GM12878 (cell line): ENCODE measurements around the gene SLCO3A1. TPM values are rescaled to one million over a fixed set of nuclear protein-coding genes. Genes with fewer than 3 reads are reported as not detected.

Experiments used
- ATAC-seq: fragments of 200-7000 bp; cut with Tn5 transposase; 3 replicates; pipeline ENCODE4 v1.9.1; 2020; ENCODE audit warnings: mild to moderate bottlenecking, moderate library complexity
- BruUV-seq: library from RNA; stranded (reverse); fragments of 400-500 nt; replicated peaks from 2 replicates; lab custom pipeline; 2021; lab: Mats Ljungman, UMichigan
- CTCF ChIA-PET: fragments of 300-600 bp; sonication (Branson Sonifier 250); formaldehyde crosslinking; extraction: SDS; loops from one replicate; lab custom pipeline; 2021; ENCODE audit warnings: inconsistent platforms; lab: Yijun Ruan, JAX
- POLR2A ChIA-PET: fragments of 350-600 bp; formaldehyde crosslinking; extraction: SDS; loops from one replicate; lab custom pipeline; 2021; ENCODE audit warnings: inconsistent platforms; lab: Charles Lee
- RAD21 ChIA-PET: fragments of 300-600 bp; sonication (Branson Sonifier 250); formaldehyde crosslinking; loops from one replicate; lab custom pipeline; 2023; ENCODE audit warnings: antibody characterized with exemption; ENCODE audit not compliant: unreplicated experiment; lab: Charles Lee
- SMC1A ChIA-PET: fragments of 300-600 bp; sonication (Branson Sonifier 250); formaldehyde crosslinking; loops from one replicate; lab custom pipeline; 2023; ENCODE audit not compliant: unreplicated experiment, uncharacterized antibody; lab: Charles Lee
- DNase-seq: peaks from one replicate; pipeline ENCODE4 v3.0.0-alpha.2; 2011; ENCODE audit warnings: low read depth, low spot score
- FAIRE-seq: peaks from 3 replicates; lab custom pipeline; 2011; peaks lifted over from hg19 to GRCh38; lab: Jason Lieb, UNC
- H2AFZ ChIP-seq: 2 replicates; pipeline ENCODE4 v1.6.0; 2011; ENCODE audit warnings: low read depth, low read length, control low read depth; ENCODE audit not compliant: control insufficient read depth
- H3K27ac ChIP-seq: 2 replicates; pipeline ENCODE4 v1.5.1; 2011; ENCODE audit warnings: control low read depth; ENCODE audit not compliant: control insufficient read depth, insufficient read depth
- H3K27me3 ChIP-seq, 2 experiments: replicated peaks in 1 of 2; 2 replicates each; pipeline versions ENCODE4 v1.6.0 to v1.6.1; 2011; ENCODE audit warnings: low read length in 1 of 2; ENCODE audit not compliant: control insufficient read depth in 2 of 2, insufficient read depth in 2 of 2
- H3K36me3 ChIP-seq, 2 experiments: 2 replicates each; pipeline ENCODE4 v1.5.1; 2011; ENCODE audit warnings: low read length in 1 of 2; ENCODE audit not compliant: control insufficient read depth in 2 of 2, insufficient read depth in 2 of 2
- H3K4me1 ChIP-seq: 2 replicates; pipeline ENCODE4 v1.6.1; 2011; ENCODE audit warnings: mild to moderate bottlenecking, low read length, moderate library complexity, mixed read lengths; ENCODE audit not compliant: control insufficient read depth, insufficient read depth
- H3K4me2 ChIP-seq: 2 replicates; pipeline ENCODE4 v1.6.0; 2011; ENCODE audit warnings: control low read depth; ENCODE audit not compliant: control insufficient read depth, insufficient read depth
- H3K4me3 ChIP-seq: fragments of 200-600 bp; sonication (generic); 2 replicates; pipeline ENCODE4 v1.5.1; 2016
- H3K79me2 ChIP-seq: 2 replicates; pipeline ENCODE4 v1.6.0; 2011; ENCODE audit warnings: low read length; ENCODE audit not compliant: control insufficient read depth, insufficient read depth
- H3K9ac ChIP-seq: 2 replicates; pipeline ENCODE4 v1.8.0; 2011; ENCODE audit warnings: low read length, control low read depth, mixed read lengths; ENCODE audit not compliant: control insufficient read depth, insufficient read depth
- H3K9me3 ChIP-seq: replicated peaks from 3 replicates; pipeline ENCODE4 v1.5.1; 2011; ENCODE audit warnings: mild to moderate bottlenecking, low read length; ENCODE audit not compliant: control insufficient read depth, insufficient read depth
- H4K20me1 ChIP-seq: 2 replicates; pipeline ENCODE4 v1.6.0; 2011; ENCODE audit not compliant: control insufficient read depth, insufficient read depth
- BMI1 ChIP-seq: fragments of 450-650 bp; IDR thresholded peaks from 2 replicates; pipeline ENCODE4 v1.6.1; 2016; ENCODE audit warnings: mild to moderate bottlenecking, moderate library complexity, borderline replicate concordance
- GABPA ChIP-seq: IDR thresholded peaks from 2 replicates; pipeline ENCODE4 v1.6.1; 2014; ENCODE audit warnings: antibody characterized with exemption, low read depth, mild to moderate bottlenecking, inconsistent platforms
- KAT2A ChIP-seq: conservative IDR thresholded peaks from 2 replicates; pipeline ENCODE4 v1.6.1; 2011; ENCODE audit warnings: low read depth, low read length; ENCODE audit not compliant: control insufficient read depth
- KLF5 ChIP-seq: fragments of 450-650 bp; IDR thresholded peaks from 2 replicates; pipeline ENCODE4 v1.6.1; 2014; ENCODE audit warnings: mild to moderate bottlenecking; ENCODE audit not compliant: partially characterized antibody
- MXI1 ChIP-seq: fragments of 150-350 bp; IDR thresholded peaks from 2 replicates; pipeline ENCODE4 v1.6.1; 2011; ENCODE audit warnings: low read depth, mild to moderate bottlenecking, inconsistent platforms, low read length, improper control_type of control experiment
- NFIC ChIP-seq: IDR thresholded peaks from 2 replicates; pipeline ENCODE4 v1.6.1; 2012; ENCODE audit warnings: low read depth, mild to moderate bottlenecking, inconsistent platforms, low read length, moderate library complexity
- NR2C1 ChIP-seq: fragments of 450-650 bp; IDR thresholded peaks from 2 replicates; pipeline ENCODE4 v1.6.1; 2017; ENCODE audit warnings: antibody characterized with exemption, mild to moderate bottlenecking, moderate library complexity
- POLR2AphosphoS5 ChIP-seq: IDR thresholded peaks from 2 replicates; pipeline ENCODE4 v1.6.1; 2011; ENCODE audit warnings: mild to moderate bottlenecking, low read length, inconsistent platforms
- SUZ12 ChIP-seq: fragments of 200-600 bp; sonication (generic); IDR thresholded peaks from one replicate; pipeline ENCODE4 v1.6.1; 2018; ENCODE audit warnings: antibody characterized with exemption, mild to moderate bottlenecking; ENCODE audit not compliant: unreplicated experiment
- ZNF217 ChIP-seq: fragments of 450-650 bp; IDR thresholded peaks from 2 replicates; pipeline ENCODE4 v1.6.1; 2017; ENCODE audit warnings: antibody characterized with exemption, mild to moderate bottlenecking
- ZNF274 ChIP-seq: IDR thresholded peaks from one replicate; pipeline ENCODE4 v1.8.0; 2011; ENCODE audit not compliant: insufficient read length, insufficient read depth
- ZZZ3 ChIP-seq: IDR thresholded peaks from 2 replicates; pipeline ENCODE4 v1.6.1; 2011; ENCODE audit warnings: low read depth; ENCODE audit not compliant: control insufficient read depth, insufficient read length
- WGBS: methylation state at CpG from one replicate; pipeline ENCODE4 v1.1.6; 2016; ENCODE audit warnings: low lambda C conversion rate; ENCODE audit not compliant: insufficient replicate concordance, insufficient coverage; ENCODE audit errors: missing lambda C conversion rate; 5-methylcytosine and 5-hydroxymethylcytosine counted together
- in situ Hi-C: fragments of 300-500 bp; cut with MboI; formaldehyde crosslinking; loops from 9 replicates; pipeline ENCODE4 v1.14.3; 2018; ENCODE audit warnings: mixed read lengths
- intact Hi-C: fragments of 100-400 bp; cut with micrococcal nuclease; formaldehyde crosslinking; loops from one replicate; pipeline ENCODE4 v1.14.2; 2022; ENCODE audit not compliant: unreplicated experiment
- polyA plus RNA-seq, 11 experiments: library from polyadenylated mRNA; depleted of rRNA in 4 of 11; unstranded in 6 of 11; stranded (reverse) in 5 of 11; fragments of >200 nt; fragmentation: Nextera tagmentation in 4 of 11; fragmentation: Illumina TruSeq in 1 of 11; extraction: Ambion mirVana in 4 of 11; extraction: Trizol in 1 of 11; gene quantifications; 1 replicate in 1 of 11; 2 replicates in 10 of 11; pipeline versions ENCODE4 v1.2.1 to v1.2.3, GENCODE V29; 2011 to 2016; ENCODE audit warnings: inconsistent platforms in 2 of 11, missing spikeins in 2 of 11, low read depth in 1 of 11
- total RNA-seq, 4 experiments: library from RNA; depleted of rRNA in 3 of 4; stranded (reverse); fragments of >200 nt in 3 of 4; fragmentation: Illumina TruSeq in 1 of 4; extraction: Trizol in 1 of 4; gene quantifications; 2 replicates each; pipeline versions ENCODE4 v1.2.1 to v1.2.3, GENCODE V29; 2013 to 2021
- TF ChIP-seq, protein P1 (sequence below): IDR thresholded peaks from 2 replicates; pipeline ENCODE4 v1.6.1; 2012; ENCODE audit warnings: low read depth, low read length, improper control_type of control experiment
- TF ChIP-seq, protein P2 (sequence below): fragments of 450-650 bp; IDR thresholded peaks from 2 replicates; pipeline ENCODE4 v1.6.1; 2018; ENCODE audit warnings: borderline replicate concordance, mild to moderate bottlenecking; ENCODE audit not compliant: partially characterized antibody
- TF ChIP-seq, protein P3 (sequence below): IDR thresholded peaks from 2 replicates; pipeline ENCODE4 v1.6.1; 2012; ENCODE audit warnings: mild to moderate bottlenecking, low read depth, low read length
- TF ChIP-seq, protein P4 (sequence below): fragments of 450-650 bp; IDR thresholded peaks from 2 replicates; pipeline ENCODE4 v1.6.1; 2017; ENCODE audit warnings: mild to moderate bottlenecking, low read depth, inconsistent platforms; ENCODE audit not compliant: poor library complexity, severe bottlenecking

Gene SLCO3A1
- total and polyA plus RNA-seq, 10 of the 15 experiments (the other 5 are each of a cell fraction or from before 2014, with no cell fraction given): 0.05 to 5.9 (median 0.31) TPM

DNA sequence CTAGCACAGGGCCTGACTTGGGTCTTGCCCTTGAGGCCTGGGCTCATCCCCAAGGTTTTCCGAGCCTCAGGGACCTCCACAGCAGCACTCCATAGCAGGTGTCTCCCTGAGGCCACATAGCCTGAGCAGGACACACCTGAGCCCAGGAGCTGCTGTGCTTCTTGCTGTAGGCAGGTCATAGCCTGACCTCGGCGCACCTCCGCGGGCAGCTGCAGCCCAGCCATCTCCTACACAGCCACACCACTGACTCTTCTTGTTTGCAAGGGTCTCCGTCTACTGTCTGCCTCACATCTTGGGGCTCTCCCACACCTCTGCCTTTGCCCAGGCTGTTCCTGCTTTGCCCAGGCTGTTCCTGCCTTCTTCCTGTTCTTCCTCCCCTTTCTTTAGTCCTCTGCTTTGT, 224.8 kb downstream of the SLCO3A1 start:
- no peak overlapping the region for H3K9ac ChIP-seq
- no peak overlapping the region for H2AFZ ChIP-seq
- no TSS peak for BruUV-seq
- H4K20me1 ChIP-seq: no peaks in the 10 kb centered on the region
- CTCF ChIA-PET: interaction anchor here (0.5 to 5.4 kb wide), 11 partner anchors 10 to 777 kb away, joined by 3 to 30 read pairs (median 9); no protein-coding TSS in a partner anchor
- H3K79me2 ChIP-seq: no peaks in the 10 kb centered on the region
- DNase-seq (no peak), ATAC-seq (no peak), FAIRE-seq (no peak)
- RAD21 ChIA-PET: interaction anchor here (0.5 to 1.4 kb wide), 4 partner anchors 107 to 807 kb away, joined by 3 read pairs; no protein-coding TSS in a partner anchor
- H3K4me3 ChIP-seq: no peak overlapping the region
- H3K27me3 ChIP-seq: no peaks in the 10 kb centered on the region
- intact Hi-C loops: no loop called here
- no peaks in the 10 kb centered on the region for H3K9me3 ChIP-seq
- in situ Hi-C loops: no loop called here
- no peaks in the 10 kb centered on the region for H3K4me1 ChIP-seq
- POLR2A ChIA-PET: no interaction called here
- no peaks in the 10 kb centered on the region for H3K36me3 ChIP-seq
- 63% methylated on average over 6 of the region's 6 CpGs for WGBS
- SMC1A ChIA-PET: interaction anchor here (1.0 to 2.2 kb wide), 4 partner anchors 10 to 781 kb away, joined by 3 to 13 read pairs (median 3); no protein-coding TSS in a partner anchor
- H3K4me2 ChIP-seq: no peak overlapping the region
- H3K27ac ChIP-seq: no peak overlapping the region
- TF ChIP-seq, protein P1, sequence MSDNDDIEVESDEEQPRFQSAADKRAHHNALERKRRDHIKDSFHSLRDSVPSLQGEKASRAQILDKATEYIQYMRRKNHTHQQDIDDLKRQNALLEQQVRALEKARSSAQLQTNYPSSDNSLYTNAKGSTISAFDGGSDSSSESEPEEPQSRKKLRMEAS: no peak
- TF ChIP-seq POLR2AphosphoS5: no peak
- TF ChIP-seq, protein P2, sequence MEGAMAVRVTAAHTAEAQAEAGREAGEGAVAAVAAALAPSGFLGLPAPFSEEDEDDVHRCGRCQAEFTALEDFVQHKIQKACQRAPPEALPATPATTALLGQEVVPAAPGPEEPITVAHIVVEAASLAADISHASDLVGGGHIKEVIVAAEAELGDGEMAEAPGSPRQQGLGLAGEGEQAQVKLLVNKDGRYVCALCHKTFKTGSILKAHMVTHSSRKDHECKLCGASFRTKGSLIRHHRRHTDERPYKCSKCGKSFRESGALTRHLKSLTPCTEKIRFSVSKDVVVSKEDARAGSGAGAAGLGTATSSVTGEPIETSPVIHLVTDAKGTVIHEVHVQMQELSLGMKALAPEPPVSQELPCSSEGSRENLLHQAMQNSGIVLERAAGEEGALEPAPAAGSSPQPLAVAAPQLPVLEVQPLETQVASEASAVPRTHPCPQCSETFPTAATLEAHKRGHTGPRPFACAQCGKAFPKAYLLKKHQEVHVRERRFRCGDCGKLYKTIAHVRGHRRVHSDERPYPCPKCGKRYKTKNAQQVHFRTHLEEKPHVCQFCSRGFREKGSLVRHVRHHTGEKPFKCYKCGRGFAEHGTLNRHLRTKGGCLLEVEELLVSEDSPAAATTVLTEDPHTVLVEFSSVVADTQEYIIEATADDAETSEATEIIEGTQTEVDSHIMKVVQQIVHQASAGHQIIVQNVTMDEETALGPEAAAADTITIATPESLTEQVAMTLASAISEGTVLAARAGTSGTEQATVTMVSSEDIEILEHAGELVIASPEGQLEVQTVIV: no peak
- TF ChIP-seq ZZZ3: no peak
- TF ChIP-seq, protein P3, sequence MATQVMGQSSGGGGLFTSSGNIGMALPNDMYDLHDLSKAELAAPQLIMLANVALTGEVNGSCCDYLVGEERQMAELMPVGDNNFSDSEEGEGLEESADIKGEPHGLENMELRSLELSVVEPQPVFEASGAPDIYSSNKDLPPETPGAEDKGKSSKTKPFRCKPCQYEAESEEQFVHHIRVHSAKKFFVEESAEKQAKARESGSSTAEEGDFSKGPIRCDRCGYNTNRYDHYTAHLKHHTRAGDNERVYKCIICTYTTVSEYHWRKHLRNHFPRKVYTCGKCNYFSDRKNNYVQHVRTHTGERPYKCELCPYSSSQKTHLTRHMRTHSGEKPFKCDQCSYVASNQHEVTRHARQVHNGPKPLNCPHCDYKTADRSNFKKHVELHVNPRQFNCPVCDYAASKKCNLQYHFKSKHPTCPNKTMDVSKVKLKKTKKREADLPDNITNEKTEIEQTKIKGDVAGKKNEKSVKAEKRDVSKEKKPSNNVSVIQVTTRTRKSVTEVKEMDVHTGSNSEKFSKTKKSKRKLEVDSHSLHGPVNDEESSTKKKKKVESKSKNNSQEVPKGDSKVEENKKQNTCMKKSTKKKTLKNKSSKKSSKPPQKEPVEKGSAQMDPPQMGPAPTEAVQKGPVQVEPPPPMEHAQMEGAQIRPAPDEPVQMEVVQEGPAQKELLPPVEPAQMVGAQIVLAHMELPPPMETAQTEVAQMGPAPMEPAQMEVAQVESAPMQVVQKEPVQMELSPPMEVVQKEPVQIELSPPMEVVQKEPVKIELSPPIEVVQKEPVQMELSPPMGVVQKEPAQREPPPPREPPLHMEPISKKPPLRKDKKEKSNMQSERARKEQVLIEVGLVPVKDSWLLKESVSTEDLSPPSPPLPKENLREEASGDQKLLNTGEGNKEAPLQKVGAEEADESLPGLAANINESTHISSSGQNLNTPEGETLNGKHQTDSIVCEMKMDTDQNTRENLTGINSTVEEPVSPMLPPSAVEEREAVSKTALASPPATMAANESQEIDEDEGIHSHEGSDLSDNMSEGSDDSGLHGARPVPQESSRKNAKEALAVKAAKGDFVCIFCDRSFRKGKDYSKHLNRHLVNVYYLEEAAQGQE: no peak
- TF ChIP-seq MXI1: no peak
- TF ChIP-seq ZNF217: no peak
- TF ChIP-seq, protein P4, sequence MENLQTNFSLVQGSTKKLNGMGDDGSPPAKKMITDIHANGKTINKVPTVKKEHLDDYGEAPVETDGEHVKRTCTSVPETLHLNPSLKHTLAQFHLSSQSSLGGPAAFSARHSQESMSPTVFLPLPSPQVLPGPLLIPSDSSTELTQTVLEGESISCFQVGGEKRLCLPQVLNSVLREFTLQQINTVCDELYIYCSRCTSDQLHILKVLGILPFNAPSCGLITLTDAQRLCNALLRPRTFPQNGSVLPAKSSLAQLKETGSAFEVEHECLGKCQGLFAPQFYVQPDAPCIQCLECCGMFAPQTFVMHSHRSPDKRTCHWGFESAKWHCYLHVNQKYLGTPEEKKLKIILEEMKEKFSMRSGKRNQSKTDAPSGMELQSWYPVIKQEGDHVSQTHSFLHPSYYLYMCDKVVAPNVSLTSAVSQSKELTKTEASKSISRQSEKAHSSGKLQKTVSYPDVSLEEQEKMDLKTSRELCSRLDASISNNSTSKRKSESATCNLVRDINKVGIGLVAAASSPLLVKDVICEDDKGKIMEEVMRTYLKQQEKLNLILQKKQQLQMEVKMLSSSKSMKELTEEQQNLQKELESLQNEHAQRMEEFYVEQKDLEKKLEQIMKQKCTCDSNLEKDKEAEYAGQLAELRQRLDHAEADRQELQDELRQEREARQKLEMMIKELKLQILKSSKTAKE: no peak
- TF ChIP-seq NR2C1: no peak
- no peak for TF ChIP-seq ZNF274
- TF ChIP-seq KLF5: no peak
- TF ChIP-seq NFIC: no peak
- TF ChIP-seq GABPA: no peak
- no peak for TF ChIP-seq SUZ12
- TF ChIP-seq KAT2A: no peak
- no peak for TF ChIP-seq BMI1
